ENCODE results near the gene ADCY10. TPM values are rescaled to one million over a fixed set of nuclear protein-coding genes. Genes with fewer than 3 reads are reported as not detected.

Gene ADCY10
- total and polyA plus RNA-seq, 2 donors (not counting 3 experiments of a cell fraction or from before 2014, with no cell fraction given) = not detected

DNA sequence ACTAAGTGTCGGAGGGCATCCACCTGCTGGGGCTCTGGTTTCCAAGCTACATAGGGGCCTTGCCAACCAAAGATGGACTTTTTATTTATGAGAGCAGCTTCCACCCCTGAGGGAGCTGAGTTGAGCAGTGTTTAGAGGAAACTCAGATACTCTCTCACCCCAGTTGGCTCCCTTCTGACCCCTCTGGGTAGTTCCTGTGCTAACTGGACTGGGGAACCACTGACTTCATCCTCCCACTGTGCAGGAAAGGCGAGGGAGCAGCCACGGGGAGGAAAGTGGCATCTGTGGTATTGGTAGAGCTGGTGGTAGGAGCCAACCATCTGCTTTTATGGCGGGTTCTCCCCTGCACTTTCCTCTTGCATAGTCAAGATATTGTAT lies 121.8 kb downstream of the ADCY10 start:
- no peaks in the 10 kb centered on the region for H4K20me1 ChIP-seq (replicated peaks; ENCODE audit: control insufficient read depth, extremely low read depth, insufficient read depth, low read length)
- no peaks in the 10 kb centered on the region for H3K9me3 ChIP-seq (replicated peaks; ENCODE audit: control insufficient read depth, insufficient read depth, low read length)
- TF ChIP-seq MYC (IDR thresholded peaks at IDR 0.05; ENCODE audit: low read depth, low read length) (no peak), POLR2AphosphoS5 (IDR thresholded peaks at IDR 0.05; ENCODE audit: insufficient read depth, low read depth, low read length) (no peak), FOS (IDR thresholded peaks at IDR 0.05; ENCODE audit: borderline replicate concordance, insufficient read depth, low read length) (no peak), POLR2A (IDR thresholded peaks at IDR 0.05; ENCODE audit: low read depth, low read length) (no peak), JUN (IDR thresholded peaks at IDR 0.05; ENCODE audit: borderline replicate concordance, insufficient read depth, insufficient read length, low read depth) (no peak), EZH2 (IDR thresholded peaks at IDR 0.05; ENCODE audit: borderline replicate concordance, low read depth, low read length, severe bottlenecking) (no peak), GATA2 (IDR thresholded peaks at IDR 0.05; ENCODE audit: insufficient read depth, insufficient read length, low read depth, low read length) (no peak)
- TF ChIP-seq, protein P1, sequence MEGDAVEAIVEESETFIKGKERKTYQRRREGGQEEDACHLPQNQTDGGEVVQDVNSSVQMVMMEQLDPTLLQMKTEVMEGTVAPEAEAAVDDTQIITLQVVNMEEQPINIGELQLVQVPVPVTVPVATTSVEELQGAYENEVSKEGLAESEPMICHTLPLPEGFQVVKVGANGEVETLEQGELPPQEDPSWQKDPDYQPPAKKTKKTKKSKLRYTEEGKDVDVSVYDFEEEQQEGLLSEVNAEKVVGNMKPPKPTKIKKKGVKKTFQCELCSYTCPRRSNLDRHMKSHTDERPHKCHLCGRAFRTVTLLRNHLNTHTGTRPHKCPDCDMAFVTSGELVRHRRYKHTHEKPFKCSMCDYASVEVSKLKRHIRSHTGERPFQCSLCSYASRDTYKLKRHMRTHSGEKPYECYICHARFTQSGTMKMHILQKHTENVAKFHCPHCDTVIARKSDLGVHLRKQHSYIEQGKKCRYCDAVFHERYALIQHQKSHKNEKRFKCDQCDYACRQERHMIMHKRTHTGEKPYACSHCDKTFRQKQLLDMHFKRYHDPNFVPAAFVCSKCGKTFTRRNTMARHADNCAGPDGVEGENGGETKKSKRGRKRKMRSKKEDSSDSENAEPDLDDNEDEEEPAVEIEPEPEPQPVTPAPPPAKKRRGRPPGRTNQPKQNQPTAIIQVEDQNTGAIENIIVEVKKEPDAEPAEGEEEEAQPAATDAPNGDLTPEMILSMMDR (IDR thresholded peaks at IDR 0.05; ENCODE audit: extremely low read depth in 1 of 2, insufficient read depth in 1 of 2, low read depth in 1 of 2, low read length in 2 of 2) = no peak
- TF ChIP-seq, protein P2, sequence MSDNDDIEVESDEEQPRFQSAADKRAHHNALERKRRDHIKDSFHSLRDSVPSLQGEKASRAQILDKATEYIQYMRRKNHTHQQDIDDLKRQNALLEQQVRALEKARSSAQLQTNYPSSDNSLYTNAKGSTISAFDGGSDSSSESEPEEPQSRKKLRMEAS (IDR thresholded peaks at IDR 0.05; ENCODE audit: insufficient read depth, insufficient read length) = no peak
- H3K4me2 ChIP-seq (ENCODE audit: insufficient read depth, low read length) = no peak overlapping the region
- dilution Hi-C loops (cut with MboI; ENCODE audit: extremely low pct_ligation_motif_present, low sequenced_read_pairs) (no loop called here), intact Hi-C loops (cut with micrococcal nuclease) (no loop called here)
- peaks cover 12% of the 10 kb centered on the region for H3K4me1 ChIP-seq (ENCODE audit: control insufficient read depth, extremely low read depth, insufficient read depth, low read length)
- ChIA-PET CTCF (interaction anchor here (1.5 kb wide), 1 partner anchor 10 kb away, joined by 4 read pairs; no protein-coding TSS in a partner anchor), POLR2A (no interaction called here)
- H3K36me3 ChIP-seq (ENCODE audit: control insufficient read depth in 2 of 2, extremely low read depth in 1 of 2, insufficient read depth in 2 of 2, low read length in 2 of 2) = peaks cover 4 to 9% of the 10 kb centered on the region in 2 experiments
- H3K9me1 ChIP-seq (replicated peaks; ENCODE audit: control insufficient read depth, extremely low read depth, insufficient read depth, low read length) = no peaks in the 10 kb centered on the region
- no peak overlapping the region for H3K9ac ChIP-seq (replicated peaks; ENCODE audit: extremely low read depth, insufficient read depth, low read length)
- no peak overlapping the region for H2AFZ ChIP-seq (ENCODE audit: low read depth, low read length)
- H3K27me3 ChIP-seq (ENCODE audit: control insufficient read depth in 2 of 2, insufficient read depth in 2 of 2, low read length in 2 of 2) = no peaks in the 10 kb centered on the region
- no peaks in the 10 kb centered on the region for H3K79me2 ChIP-seq (ENCODE audit: control insufficient read depth, insufficient read depth, low read length)
- H3K4me3 ChIP-seq (replicated peaks in 1 of 3; ENCODE audit: insufficient read depth in 1 of 3, low read depth in 1 of 3, low read length in 3 of 3) = no peak overlapping the region
- H3K27ac ChIP-seq (ENCODE audit: insufficient read depth, low read depth, low read length) = no peak overlapping the region
- BruUV-seq (replicated peaks) = no TSS peak
- DNase-seq (ENCODE audit: low read depth, low spot score) (no peak), FAIRE-seq (no peak)
